NCI-H460 (cell line): ENCODE data around the gene ARAP1. TPM values are rescaled to one million over a fixed set of nuclear protein-coding genes. Genes with fewer than 3 reads are reported as not detected.

Experiments
- DNase-seq: peaks from one replicate; pipeline ENCODE4 v3.0.0-alpha.2; 2016; ENCODE audit warnings: low read depth; ENCODE audit errors: extremely low read depth
- total RNA-seq: library from RNA; depleted of rRNA; stranded (reverse); fragments of >200 nt; shearing (Covaris generic); gene quantifications from 2 replicates; pipeline ENCODE4 v1.2.3, GENCODE V29; 2014

ARAP1 gene
- total RNA-seq, 1 experiment from 2014 or later, result 20.0 TPM

GRCh38 chr11:72745511-72745910, 6.7 kb downstream of the ARAP1 start:
- no peak for DNase-seq

- no peak for DNase-seq
Observed at GRCh38 chr11:72744474-72744873, 7.7 kb downstream of the ARAP1 start.

GRCh38 chr11:72743321-72744221, 8.6 kb downstream of the ARAP1 start:
- DNase-seq, result no peak

GRCh38 chr11:72742513-72743320, 9.5 kb downstream of the ARAP1 start:
- no peak for DNase-seq

- DNase-seq, result no peak
Observed at GRCh38 chr11:72741849-72742512, 10.2 kb downstream of the ARAP1 start.

GRCh38 chr11:72741429-72741833, 10.8 kb downstream of the ARAP1 start:
- DNase-seq, result no peak

- no peak for DNase-seq
Observed at GRCh38 chr11:72740562-72741428, 11.4 kb downstream of the ARAP1 start.

GRCh38 chr11:72740060-72740424, 12.2 kb downstream of the ARAP1 start:
- DNase-seq, result no peak

GRCh38 chr11:72739240-72740059, 12.8 kb downstream of the ARAP1 start:
- no peak for DNase-seq

- no peak for DNase-seq
Observed at GRCh38 chr11:72738199-72739141, 13.7 kb downstream of the ARAP1 start.

GRCh38 chr11:72737336-72737735, 14.9 kb downstream of the ARAP1 start:
- DNase-seq, result no peak

GRCh38 chr11:72736452-72737069, 15.6 kb downstream of the ARAP1 start:
- DNase-seq, result no peak

- DNase-seq, result no peak
Observed at GRCh38 chr11:72735495-72736027, 16.6 kb downstream of the ARAP1 start.

GRCh38 chr11:72732329-72732728, 19.9 kb downstream of the ARAP1 start:
- no peak for DNase-seq

- no peak for DNase-seq
Observed at GRCh38 chr11:72730737-72731136, 21.5 kb downstream of the ARAP1 start.

GRCh38 chr11:72730243-72730642, 22.0 kb downstream of the ARAP1 start:
- no peak for DNase-seq

GRCh38 chr11:72727521-72727920, 24.7 kb downstream of the ARAP1 start:
- no peak for DNase-seq
